IPS DF 4.7 (cell line): ENCODE data around the gene ZSWIM7.
"Not testable (repeated sequence)": the region's sequence is repeated elsewhere in the genome, so short reads cannot be mapped to it uniquely, and the experiment has no call there.

Experiments
- DNase-seq: peaks from one replicate; pipeline ENCODE4 v3.0.0-alpha.2; 2013; ENCODE audit warnings: low spot score; ENCODE audit errors: extremely low read depth

ZSWIM7 gene

GRCh38 chr17:15958484-15958854 is 41.0 kb downstream of the ZSWIM7 start:
- DNase-seq, result no peak

DNA sequence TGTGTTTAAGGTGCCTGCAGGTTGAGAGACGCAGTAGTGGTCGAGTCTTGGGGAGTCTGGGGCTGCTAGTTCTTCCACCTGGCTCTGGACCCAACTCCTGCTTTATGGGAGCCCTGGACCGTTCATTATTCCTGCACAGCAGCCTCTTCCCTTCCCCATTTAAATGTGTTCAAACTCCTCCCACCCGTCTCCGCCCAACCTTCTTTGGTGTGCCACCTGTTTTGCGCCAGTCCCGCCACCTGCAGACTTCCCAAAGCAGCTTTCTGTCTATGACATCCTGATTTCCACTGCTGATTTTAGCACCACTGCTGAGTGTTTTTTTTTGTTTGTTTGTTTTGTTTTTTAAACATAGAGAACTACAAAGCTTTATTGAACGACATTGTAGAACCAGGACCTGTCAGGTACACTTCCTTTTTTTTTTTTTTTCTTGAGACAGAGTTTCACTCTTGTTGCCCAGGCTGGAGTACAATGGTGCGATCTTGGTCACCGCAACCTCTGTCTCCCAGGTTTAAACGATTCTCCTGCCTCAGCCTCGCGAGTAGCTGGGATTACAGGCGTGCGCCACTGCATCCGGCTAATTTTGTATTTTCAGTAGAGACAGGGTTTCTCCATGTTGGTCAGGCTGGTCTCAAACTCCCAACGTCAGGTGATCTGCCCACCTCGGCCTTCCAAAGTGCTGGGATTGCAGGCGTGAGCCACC is 41.7 kb downstream of the ZSWIM7 start:
- DNase-seq, result no peak

DNA sequence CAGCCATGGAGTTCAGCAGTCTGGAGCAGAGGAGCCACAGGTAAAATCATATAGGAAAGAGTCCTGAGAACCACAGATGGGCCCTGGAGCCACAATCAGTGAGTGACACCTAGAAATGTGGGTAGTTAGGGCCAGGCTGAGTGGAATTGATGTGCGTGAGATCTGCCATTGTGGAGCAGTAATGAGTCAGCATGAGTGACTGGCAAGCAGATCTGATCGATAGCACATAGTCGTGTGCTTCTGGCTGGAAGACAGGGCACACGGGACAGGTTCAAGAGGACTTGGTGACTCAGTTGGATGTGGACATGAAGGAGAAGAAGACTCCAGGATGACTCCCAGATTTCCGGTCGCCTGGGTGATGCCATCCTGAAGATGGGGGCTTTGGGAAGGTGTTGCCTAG is 42.3 kb downstream of the ZSWIM7 start:
- DNase-seq, result no peak

GRCh38 chr17:15955793-15956541 is 43.5 kb downstream of the ZSWIM7 start:
- DNase-seq, result no peak

GRCh38 chr17:15954222-15954621 is 45.3 kb downstream of the ZSWIM7 start:
- DNase-seq, result no peak

DNA sequence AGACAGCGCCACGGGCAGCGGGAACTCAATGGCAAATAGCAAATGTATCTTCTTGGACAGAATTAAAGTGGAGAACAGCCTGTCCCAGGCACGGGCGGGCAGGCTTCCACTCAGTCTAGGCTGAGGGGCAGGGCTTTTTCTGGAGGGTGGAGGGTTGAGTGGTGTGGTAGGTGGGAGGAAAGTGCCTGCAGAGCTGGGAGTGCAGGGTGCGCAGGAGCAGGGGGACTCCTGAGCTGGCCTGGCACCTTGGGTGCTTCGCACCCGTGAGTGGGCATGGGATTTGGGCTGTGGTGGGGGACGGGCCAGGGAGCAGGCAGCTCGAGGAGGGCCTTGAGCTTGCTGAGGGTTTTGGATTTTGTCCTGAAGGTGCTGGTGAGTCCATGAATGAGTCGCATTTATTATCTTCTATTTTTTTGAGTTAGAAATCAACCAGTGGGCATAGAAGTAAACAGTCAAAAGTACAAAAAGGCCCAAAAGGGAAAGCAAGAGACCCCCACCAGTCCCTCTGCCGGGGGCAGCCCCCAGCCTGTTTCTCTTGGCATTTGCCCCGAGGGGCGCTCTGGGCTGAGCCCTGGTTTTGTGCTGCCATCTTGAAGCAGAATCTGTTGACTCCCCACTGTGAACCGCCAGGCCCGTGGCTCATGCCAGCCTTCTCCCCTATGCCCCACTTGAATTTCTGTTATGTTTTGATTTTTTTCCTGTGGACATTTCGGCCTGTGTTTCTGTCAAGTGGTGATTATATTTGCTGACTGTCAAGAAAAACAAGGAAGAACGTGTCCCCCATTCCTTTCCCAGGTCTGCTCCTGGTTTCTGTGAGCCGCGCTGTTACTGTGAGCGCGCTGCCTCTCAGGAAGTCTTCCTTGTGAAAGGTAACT is 46.4 kb downstream of the ZSWIM7 start:
- no peak for DNase-seq

DNA sequence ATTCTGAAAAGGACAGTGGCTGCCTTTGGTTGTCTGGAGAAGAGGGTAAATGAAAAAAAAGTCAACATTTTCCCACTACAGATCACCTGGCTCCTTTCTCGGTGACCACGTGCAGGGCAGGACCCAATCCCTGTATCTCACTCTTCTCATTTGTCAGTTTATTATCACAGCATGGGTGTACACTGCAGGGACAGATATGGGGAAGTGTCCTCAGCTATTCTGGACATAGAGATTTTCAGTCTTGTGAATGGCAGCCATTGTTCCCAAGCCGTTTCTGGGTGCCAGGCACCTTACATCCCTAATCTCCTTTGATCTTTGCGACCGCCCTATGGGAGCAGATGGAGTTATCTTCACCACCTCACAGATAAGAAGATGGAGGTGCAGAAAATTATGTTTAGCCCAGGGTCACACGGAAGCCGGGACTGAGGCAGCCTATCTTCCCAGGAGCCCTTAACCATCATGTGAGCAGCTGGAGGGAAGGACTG is 47.4 kb downstream of the ZSWIM7 start:
- DNase-seq, result no peak

- DNase-seq, result no peak
Observed at GRCh38 chr17:15951368-15952047, 48.0 kb downstream of the ZSWIM7 start.

- DNase-seq, result no peak
Observed at GRCh38 chr17:15947976-15948752, 51.3 kb downstream of the ZSWIM7 start.

- DNase-seq, result no peak
Observed at GRCh38 chr17:15947271-15947670, 52.2 kb downstream of the ZSWIM7 start.

DNA sequence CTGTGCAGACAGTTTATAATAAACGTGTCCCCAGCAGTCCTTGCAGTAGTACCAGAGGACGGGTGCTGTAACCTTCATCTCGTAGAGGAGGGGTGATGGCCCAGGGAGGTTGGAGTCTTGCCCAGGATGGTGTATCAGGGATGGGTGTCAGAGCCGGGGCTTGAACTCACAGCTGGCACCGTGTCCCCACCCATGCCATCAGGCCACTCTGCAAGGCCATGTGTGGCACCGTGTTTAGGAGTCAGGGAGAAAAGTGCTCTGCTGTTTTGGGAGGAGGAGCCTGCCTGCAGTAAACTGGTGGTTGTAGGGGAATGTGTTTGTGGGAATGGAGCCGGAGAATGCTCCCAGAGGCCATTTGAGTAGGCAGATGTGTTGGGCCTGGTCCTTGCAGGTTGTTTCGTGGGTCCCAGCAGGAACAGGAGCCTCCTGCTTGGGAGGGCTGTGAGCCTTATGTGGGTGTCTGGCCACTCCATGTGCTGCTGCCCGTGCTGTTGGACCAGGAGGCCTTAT is 52.8 kb downstream of the ZSWIM7 start:
- no peak for DNase-seq

DNA sequence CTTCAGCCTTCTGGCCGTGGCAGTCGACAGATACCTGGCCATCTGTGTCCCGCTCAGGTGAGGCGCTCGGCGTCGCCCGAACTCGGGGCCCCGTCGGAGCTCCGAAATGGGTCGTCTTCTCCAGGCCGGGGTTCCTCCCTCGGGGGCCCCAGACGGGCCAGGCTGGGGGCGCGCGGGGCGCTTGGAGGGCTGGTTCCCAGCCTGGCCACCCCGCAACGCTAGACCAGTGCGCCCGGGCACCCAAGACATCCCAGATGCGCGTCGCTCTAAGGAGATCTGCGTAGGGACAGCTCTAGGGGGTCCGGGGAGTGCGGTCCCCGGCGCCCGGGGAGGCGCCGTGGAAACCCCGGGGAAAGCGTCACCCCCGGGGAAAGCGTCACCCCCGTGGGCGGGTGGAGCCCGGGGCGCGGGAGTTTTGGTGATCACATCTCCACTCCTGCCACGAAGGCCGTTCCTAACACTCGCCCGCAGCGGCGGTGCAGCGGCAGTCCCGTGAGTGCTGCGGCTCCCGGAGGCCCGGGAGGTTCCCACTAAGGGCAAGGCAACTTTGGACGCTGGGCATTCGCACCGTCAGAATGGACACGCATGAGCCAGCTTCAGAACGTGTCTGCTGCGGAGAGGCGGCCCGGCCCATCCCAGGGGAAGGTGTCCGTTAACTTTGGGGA is 53.8 kb downstream of the ZSWIM7 start:
- DNase-seq, result no peak

DNA sequence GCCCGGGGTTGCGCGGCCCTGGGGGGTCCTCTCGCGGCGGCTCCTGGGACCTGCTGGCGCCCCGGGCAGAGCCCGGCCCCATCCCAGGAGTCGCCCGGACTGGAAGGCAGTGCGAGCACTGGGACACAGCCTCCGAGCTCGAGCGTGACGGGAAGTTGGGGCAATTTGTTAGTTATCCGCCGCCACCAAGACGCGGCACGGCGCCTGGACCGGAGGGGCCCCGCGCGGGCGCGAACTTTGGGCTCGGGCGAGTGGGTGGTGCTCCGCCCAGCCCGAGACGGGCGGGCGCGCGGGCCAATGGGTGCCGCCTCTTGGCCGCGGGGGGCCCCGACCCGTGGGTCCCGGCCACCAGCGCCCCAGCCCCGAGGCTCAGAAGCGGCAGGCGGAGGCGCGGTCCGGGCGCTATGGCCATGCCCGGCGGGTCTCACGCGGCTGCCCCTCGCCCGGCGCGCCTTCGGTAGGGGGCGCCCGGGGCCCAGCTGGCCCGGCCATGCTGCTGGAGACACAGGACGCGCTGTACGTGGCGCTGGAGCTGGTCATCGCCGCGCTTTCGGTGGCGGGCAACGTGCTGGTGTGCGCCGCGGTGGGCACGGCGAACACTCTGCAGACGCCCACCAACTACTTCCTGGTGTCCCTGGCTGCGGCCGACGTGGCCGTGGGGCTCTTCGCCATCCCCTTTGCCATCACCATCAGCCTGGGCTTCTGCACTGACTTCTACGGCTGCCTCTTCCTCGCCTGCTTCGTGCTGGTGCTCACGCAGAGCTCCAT is 54.6 kb downstream of the ZSWIM7 start, which contains the start of gene ADORA2B:
Gene ADORA2B (plus strand): TSS at position 372 of the 768 bp plus-strand sequence. CDS start 119 bp downstream, at position 491.
- DNase-seq, result no peak

DNA sequence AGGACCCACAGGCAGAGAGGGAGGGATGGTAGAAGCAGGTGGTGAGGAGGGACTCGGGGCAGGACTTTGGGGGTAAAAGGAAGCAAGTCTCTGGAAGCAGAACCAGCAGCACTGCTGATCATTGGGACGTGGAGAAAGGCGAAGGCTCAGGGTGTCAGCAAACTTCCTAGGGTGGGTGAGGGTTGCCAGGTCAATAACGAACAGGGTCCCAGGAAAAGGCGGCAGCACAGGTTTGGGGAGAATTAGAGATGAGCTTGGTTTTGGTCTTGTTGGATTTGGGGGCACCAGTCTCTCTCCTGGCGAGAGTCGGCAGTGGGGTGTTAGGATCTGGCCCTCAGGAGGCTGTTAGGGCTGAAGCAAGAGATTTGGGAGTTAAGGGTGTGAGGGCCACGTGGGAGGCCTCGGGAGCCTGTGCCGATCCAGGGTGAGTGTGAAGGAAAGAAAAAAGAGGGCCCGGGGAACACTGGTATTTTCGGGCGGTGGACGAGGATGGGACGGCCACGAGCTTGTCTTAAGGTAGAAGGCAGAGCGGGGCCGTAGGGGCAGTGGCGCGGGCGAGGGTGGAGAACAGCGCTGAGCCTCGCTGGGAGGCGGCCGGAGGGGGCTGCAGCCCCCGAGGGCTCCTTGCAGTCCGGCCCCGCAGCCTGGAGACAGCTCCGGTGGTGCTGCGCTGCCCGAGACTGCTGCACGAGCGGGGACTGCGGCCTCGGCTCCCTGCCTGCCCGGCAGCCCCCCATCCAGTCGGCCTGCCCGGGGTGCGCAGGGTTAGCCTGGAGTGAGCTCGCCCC is 55.3 kb downstream of the ZSWIM7 start:
- no peak for DNase-seq

- DNase-seq, result no peak
Observed at GRCh38 chr17:15942207-15942833, 57.2 kb downstream of the ZSWIM7 start.

- no peak for DNase-seq
Observed at GRCh38 chr17:15941781-15942180, 57.7 kb downstream of the ZSWIM7 start.

- not testable (repeated sequence) for DNase-seq
Observed at GRCh38 chr17:15936481-15936880, 63.0 kb downstream of the ZSWIM7 start.

DNA sequence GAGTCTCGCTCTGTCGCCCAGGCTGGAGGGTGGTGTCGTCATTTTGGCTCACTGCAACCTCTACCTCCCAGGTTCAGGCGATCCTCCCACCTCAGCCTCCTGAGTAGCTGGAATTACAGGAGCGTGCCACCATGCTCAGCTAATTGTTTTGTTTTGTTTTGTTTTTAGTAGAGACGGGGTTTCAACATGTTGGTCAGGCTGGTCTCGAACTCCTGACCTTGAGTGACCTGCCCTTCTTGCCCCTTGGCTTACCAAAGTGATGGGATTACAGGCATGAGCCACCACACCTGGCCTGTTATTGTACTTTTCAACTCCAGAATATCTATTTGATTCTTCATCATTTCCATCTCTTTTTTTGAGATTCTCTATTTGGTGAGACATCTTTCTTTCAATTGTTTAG is 63.6 kb downstream of the ZSWIM7 start:
- DNase-seq, result no peak
